GM13976 (cell line): Measurements from ENCODE around the gene CCDC8.

Source experiments
- DNase-seq: peaks from one replicate; pipeline ENCODE4 v3.0.0; 2012; ENCODE audit warnings: low spot score
- in situ Hi-C: fragments of 300-500 bp; cut with MboI; formaldehyde crosslinking; loops from one replicate; pipeline ENCODE4 v1.12.0; 2022; ENCODE audit warnings: low sequenced_read_pairs, mixed read lengths, inconsistent platforms; ENCODE audit not compliant: unreplicated experiment
- TF ChIP-seq, protein P1 (sequence below): IDR thresholded peaks from 2 replicates; pipeline ENCODE4 v1.5.1; 2012; ENCODE audit warnings: borderline replicate concordance, mild to moderate bottlenecking; ENCODE audit not compliant: insufficient read depth; ENCODE audit errors: extremely low read depth, missing control alignments, control extremely low read depth

The CCDC8 gene

GRCh38 chr19:46453661-46454060 lies 40.3 kb upstream of the CCDC8 start:
- in situ Hi-C loops = no loop called here

GRCh38 chr19:46452186-46452585 lies 38.8 kb upstream of the CCDC8 start:
- TF ChIP-seq, protein P1, sequence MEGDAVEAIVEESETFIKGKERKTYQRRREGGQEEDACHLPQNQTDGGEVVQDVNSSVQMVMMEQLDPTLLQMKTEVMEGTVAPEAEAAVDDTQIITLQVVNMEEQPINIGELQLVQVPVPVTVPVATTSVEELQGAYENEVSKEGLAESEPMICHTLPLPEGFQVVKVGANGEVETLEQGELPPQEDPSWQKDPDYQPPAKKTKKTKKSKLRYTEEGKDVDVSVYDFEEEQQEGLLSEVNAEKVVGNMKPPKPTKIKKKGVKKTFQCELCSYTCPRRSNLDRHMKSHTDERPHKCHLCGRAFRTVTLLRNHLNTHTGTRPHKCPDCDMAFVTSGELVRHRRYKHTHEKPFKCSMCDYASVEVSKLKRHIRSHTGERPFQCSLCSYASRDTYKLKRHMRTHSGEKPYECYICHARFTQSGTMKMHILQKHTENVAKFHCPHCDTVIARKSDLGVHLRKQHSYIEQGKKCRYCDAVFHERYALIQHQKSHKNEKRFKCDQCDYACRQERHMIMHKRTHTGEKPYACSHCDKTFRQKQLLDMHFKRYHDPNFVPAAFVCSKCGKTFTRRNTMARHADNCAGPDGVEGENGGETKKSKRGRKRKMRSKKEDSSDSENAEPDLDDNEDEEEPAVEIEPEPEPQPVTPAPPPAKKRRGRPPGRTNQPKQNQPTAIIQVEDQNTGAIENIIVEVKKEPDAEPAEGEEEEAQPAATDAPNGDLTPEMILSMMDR = no peak
- in situ Hi-C loops = no loop called here
- no peak for DNase-seq

More at GRCh38 chr19:46453661-46454060, 40.3 kb upstream of the CCDC8 start:
- TF ChIP-seq, protein P1 = no peak
- DNase-seq = no peak

GRCh38 chr19:46451352-46451751 lies 38.0 kb upstream of the CCDC8 start:
- in situ Hi-C loops = no loop called here
- TF ChIP-seq, protein P1 = no peak

GRCh38 chr19:46450737-46451136 lies 37.4 kb upstream of the CCDC8 start:
- DNase-seq = no peak
- in situ Hi-C loops = no loop called here
- TF ChIP-seq, protein P1 = no peak

More at GRCh38 chr19:46451352-46451751, 38.0 kb upstream of the CCDC8 start:
- DNase-seq = no peak

GRCh38 chr19:46449228-46449627 lies 35.9 kb upstream of the CCDC8 start:
- in situ Hi-C loops = no loop called here
- DNase-seq = no peak
- TF ChIP-seq, protein P1 = no peak

DNA sequence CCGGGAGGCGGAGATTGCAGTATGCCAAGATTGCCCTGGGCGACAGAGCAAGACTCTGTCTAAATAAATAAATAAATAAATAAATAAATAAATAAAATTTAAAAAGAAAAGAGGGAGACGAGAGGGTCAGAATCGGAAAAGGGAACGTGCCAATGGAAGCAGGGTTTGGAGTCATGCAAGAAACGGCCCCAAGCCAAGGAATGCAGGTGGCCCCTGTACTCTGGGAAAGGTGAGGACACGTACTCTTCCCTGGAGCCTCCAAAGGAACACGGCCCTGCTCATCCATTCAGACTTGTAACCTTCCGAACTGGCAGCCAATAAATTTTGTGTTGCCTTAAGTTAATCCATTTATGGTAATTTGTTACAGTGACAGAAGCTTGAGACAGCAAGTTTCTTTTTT lies 35.2 kb upstream of the CCDC8 start:
- in situ Hi-C loops = no loop called here
- DNase-seq = no peak
- TF ChIP-seq, protein P1 = no peak

DNA sequence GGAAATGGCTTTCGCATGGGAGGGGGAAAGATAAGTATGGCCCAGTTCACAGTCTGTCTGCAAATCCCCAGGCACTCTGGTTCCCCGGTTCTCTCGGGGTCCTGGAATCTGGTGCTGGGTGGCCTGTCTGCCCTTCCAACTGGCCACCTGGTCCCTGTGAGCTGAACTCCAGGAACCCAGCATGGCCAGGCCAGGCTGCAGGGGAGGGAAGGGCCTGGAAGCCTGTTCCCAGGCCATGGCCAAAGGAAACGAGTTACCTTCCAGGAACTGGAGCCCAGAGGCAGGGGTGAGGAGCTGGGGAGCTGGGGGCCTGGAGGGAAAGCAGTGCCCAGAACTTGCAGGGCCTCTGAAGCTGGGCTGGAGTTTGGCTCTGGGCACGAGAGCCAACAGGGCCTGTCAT lies 34.5 kb upstream of the CCDC8 start:
- no peak for DNase-seq
- TF ChIP-seq, protein P1 = no peak
- in situ Hi-C loops = no loop called here
